ENCODE results near the gene APOL3.
"Not testable (repeated sequence)": the region's sequence is repeated elsewhere in the genome, so short reads cannot be mapped to it uniquely, and the experiment has no call there.

Gene APOL3

DNA sequence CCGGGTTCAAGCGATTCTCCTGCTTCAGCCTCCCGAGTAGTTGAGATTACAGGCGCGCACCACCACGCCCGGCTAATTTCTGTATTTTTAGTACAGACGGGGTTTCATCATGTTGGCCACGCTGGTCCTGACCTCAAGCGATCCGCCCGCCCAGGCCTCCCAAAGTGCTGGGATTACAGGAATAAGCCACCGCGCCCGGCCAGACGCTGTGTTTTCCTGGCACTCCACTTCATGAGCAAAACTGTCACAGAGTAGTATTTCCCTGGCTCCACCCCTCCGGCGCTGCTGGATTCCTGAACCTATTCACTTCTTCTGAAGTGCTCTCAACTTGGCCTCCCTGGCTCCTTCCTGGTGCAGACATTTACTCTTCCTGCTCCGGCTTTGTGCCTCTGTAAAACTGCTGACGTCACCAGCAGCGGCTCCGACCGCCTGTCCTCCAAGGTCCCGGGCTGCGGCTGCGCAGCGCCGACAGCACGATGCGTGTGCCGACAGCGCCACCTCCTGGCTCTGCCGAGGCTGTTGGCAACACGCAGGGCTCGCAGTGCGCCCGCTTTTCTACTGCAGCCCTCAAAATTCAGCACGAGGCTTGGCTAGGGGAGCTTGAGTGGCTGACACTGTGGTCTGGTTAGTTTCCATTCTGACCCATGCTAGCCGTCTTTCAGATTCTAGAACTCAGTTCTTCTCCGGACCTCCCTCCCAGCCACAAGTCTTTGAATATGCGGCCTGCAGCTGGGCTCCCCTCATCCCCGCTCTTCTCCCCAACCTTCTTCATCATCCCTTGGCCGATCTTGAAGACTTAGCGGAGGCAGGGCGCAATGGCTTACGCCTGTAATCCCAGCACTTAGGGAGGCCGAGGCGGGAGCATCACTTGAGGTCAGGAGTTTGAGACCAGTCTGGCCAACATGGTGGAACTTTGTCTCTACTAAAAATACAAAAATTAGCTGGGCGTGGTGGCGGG lies 36.6 kb downstream of the APOL3 start:
- Histone ChIP-seq H2BK5ac (ENCODE audit: low read length) (no peak overlapping the region), H3K36me3 (ENCODE audit: control insufficient read depth, insufficient read depth, low read length) (no peaks in the 10 kb centered on the region), H3K27ac (ENCODE audit: low read depth, low read length) (no peak overlapping the region), H3K4me1 (ENCODE audit: control insufficient read depth, low read depth, low read length) (no peaks in the 10 kb centered on the region), H3K27me3 (ENCODE audit: insufficient read depth, low read length, poor library complexity) (no peaks in the 10 kb centered on the region), H3K79me2 (ENCODE audit: control insufficient read depth, insufficient read depth, low read length) (no peaks in the 10 kb centered on the region), H4K5ac (ENCODE audit: low read length) (no peak overlapping the region), H4K8ac (ENCODE audit: low read depth, low read length) (no peak overlapping the region), H3K4me3 (ENCODE audit: low read length) (no peak overlapping the region), H3K4ac (ENCODE audit: low read depth, low read length) (no peak overlapping the region), H2AK5ac (ENCODE audit: low read length) (no peak overlapping the region), H3K79me1 (ENCODE audit: low read length) (no peaks in the 10 kb centered on the region), H3K23ac (ENCODE audit: low read length) (no peak overlapping the region), H2BK120ac (ENCODE audit: low read depth, low read length) (no peak overlapping the region), H3K4me2 (ENCODE audit: low read length) (no peak overlapping the region), H2BK15ac (replicated peaks; ENCODE audit: low read depth) (no peak overlapping the region), H3K56ac (ENCODE audit: low read length) (peak overlapping the region; percentile 81), H3K9ac (ENCODE audit: low read length) (peak overlapping the region; percentile 67), H3K18ac (ENCODE audit: low read length) (peak overlapping the region; percentile 10)
- DNase-seq: peak; percentile 96
- no CpG with 5 or more reads among the region's 50 CpGs for WGBS (ENCODE audit: extremely low coverage, insufficient coverage, low lambda C conversion rate)

DNA sequence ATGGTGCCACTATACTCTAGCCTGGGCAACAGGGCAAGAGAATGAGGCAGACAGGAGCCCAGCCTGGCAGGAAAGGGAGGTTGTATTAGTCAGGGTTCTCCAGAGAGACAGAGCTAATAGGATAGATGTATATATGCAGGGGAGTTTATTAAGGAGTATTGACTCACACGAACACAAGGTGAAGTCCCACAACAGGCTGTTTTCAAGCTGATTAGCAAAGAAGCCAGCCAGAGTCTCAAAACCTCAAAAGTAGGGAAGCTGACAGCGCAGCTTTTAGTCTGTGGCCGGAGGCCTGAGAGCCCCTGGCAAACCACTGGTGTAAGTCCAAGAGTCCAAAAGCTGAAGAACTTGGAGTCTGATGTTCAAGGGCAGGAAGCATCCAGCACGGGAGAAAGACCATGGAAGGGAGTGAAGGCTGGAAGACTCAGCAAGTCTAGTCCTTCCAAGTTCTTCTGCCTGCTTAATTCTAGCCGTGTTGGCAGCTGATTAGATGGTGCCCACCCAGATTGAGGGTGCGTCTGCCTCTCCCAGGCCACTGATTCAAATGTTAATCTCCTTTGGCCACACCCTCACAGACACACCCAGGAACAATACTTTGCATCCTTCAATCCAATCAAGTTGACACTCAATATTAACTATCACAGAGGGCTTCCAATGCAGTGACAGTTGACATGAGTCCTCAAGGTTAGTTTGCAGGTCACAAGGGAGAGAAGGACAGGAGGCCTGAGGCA lies 39.8 kb downstream of the APOL3 start:
- not testable (repeated sequence) for H2BK5ac ChIP-seq (ENCODE audit: low read length); H2AK5ac ChIP-seq (ENCODE audit: low read length); H3K36me3 ChIP-seq (ENCODE audit: control insufficient read depth, insufficient read depth, low read length); H4K8ac ChIP-seq (ENCODE audit: low read depth, low read length); DNase-seq; H3K4ac ChIP-seq (ENCODE audit: low read depth, low read length); H3K23ac ChIP-seq (ENCODE audit: low read length); H3K27me3 ChIP-seq (ENCODE audit: insufficient read depth, low read length, poor library complexity); H2BK15ac ChIP-seq (replicated peaks; ENCODE audit: low read depth); H4K5ac ChIP-seq (ENCODE audit: low read length); H2BK120ac ChIP-seq (ENCODE audit: low read depth, low read length); H3K4me2 ChIP-seq (ENCODE audit: low read length); H3K79me2 ChIP-seq (ENCODE audit: control insufficient read depth, insufficient read depth, low read length); H3K79me1 ChIP-seq (ENCODE audit: low read length); H3K9ac ChIP-seq (ENCODE audit: low read length); H3K27ac ChIP-seq (ENCODE audit: low read depth, low read length); H3K56ac ChIP-seq (ENCODE audit: low read length); H3K4me1 ChIP-seq (ENCODE audit: control insufficient read depth, low read depth, low read length); H3K4me3 ChIP-seq (ENCODE audit: low read length); H3K18ac ChIP-seq (ENCODE audit: low read length)
- no CpG with 5 or more reads among the region's 6 CpGs for WGBS (ENCODE audit: extremely low coverage, insufficient coverage, low lambda C conversion rate)

DNA sequence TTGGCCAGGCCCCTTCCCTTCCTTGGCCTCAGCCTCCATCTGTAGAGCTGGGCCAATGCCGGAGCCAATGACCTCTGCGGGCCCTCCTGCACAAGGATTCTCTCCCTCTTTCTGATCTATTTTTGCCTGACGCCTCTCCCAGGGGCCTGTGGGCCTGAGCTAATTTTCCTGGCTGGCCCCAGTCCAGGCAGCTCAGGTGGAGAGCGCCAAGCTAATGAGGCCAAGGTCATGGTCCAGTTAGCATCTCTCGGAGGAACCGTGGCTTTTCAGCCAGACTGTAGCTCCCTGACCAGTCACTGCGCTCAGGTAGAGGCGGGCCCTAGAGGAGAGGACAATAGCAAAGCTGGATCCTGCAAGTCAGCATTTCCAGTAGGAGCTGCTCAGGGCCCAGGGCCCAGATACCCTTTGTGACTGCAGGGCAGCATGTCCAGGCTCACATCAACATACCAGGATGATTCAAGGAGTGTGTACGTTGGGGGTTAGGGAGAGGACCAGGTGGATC lies 43.5 kb downstream of the APOL3 start:
- Histone ChIP-seq H3K79me2 (ENCODE audit: control insufficient read depth, insufficient read depth, low read length) (no peaks in the 10 kb centered on the region), H2BK15ac (replicated peaks; ENCODE audit: low read depth) (no peak overlapping the region), H2BK5ac (ENCODE audit: low read length) (no peak overlapping the region), H3K18ac (ENCODE audit: low read length) (no peak overlapping the region), H3K9ac (ENCODE audit: low read length) (no peak overlapping the region), H3K4me2 (ENCODE audit: low read length) (no peak overlapping the region), H2AK5ac (ENCODE audit: low read length) (no peak overlapping the region), H3K4me3 (ENCODE audit: low read length) (no peak overlapping the region), H4K5ac (ENCODE audit: low read length) (no peak overlapping the region), H3K4me1 (ENCODE audit: control insufficient read depth, low read depth, low read length) (no peaks in the 10 kb centered on the region), H2BK120ac (ENCODE audit: low read depth, low read length) (no peak overlapping the region), H3K27ac (ENCODE audit: low read depth, low read length) (no peak overlapping the region), H3K4ac (ENCODE audit: low read depth, low read length) (no peak overlapping the region), H3K36me3 (ENCODE audit: control insufficient read depth, insufficient read depth, low read length) (no peaks in the 10 kb centered on the region), H3K79me1 (ENCODE audit: low read length) (no peaks in the 10 kb centered on the region), H3K27me3 (ENCODE audit: insufficient read depth, low read length, poor library complexity) (no peaks in the 10 kb centered on the region), H3K23ac (ENCODE audit: low read length) (no peak overlapping the region), H3K56ac (ENCODE audit: low read length) (no peak overlapping the region), H4K8ac (ENCODE audit: low read depth, low read length) (no peak overlapping the region)
- WGBS (ENCODE audit: extremely low coverage, insufficient coverage, low lambda C conversion rate): no CpG with 5 or more reads among the region's 9 CpGs
- no peak for DNase-seq

DNA sequence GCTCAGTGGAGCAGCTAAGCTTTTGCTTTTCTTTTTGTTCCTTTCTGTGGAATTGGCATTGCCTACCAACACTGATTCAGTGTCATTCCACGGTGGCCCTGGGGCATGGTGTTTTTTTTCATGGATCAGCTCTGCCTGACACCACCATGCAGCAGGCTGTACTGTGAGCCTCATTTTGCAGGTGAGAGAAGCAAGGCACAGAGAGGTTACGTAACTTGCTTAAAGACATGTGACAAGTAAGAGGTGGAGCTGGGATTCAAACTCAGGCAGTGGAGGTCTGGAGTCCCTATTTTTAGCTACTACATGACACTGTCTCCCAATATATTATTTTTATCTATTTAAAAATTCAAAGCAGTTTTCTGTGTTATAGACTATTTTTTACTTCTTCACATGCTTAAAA lies 44.4 kb downstream of the APOL3 start:
- no peak overlapping the region for H2BK5ac ChIP-seq (ENCODE audit: low read length)
- H4K5ac ChIP-seq (ENCODE audit: low read length): no peak overlapping the region
- no peak overlapping the region for H3K27ac ChIP-seq (ENCODE audit: low read depth, low read length)
- no peak overlapping the region for H2BK120ac ChIP-seq (ENCODE audit: low read depth, low read length)
- no CpG with 5 or more reads among the region's 2 CpGs for WGBS (ENCODE audit: extremely low coverage, insufficient coverage, low lambda C conversion rate)
- no peak overlapping the region for H3K9ac ChIP-seq (ENCODE audit: low read length)
- no peaks in the 10 kb centered on the region for H3K36me3 ChIP-seq (ENCODE audit: control insufficient read depth, insufficient read depth, low read length)
- H3K56ac ChIP-seq (ENCODE audit: low read length): no peak overlapping the region
- H4K8ac ChIP-seq (ENCODE audit: low read depth, low read length): no peak overlapping the region
- no peak overlapping the region for H2AK5ac ChIP-seq (ENCODE audit: low read length)
- no peak overlapping the region for H3K4ac ChIP-seq (ENCODE audit: low read depth, low read length)
- DNase-seq: no peak
- no peak overlapping the region for H2BK15ac ChIP-seq (replicated peaks; ENCODE audit: low read depth)
- H3K4me3 ChIP-seq (ENCODE audit: low read length): no peak overlapping the region
- H3K27me3 ChIP-seq (ENCODE audit: insufficient read depth, low read length, poor library complexity): no peaks in the 10 kb centered on the region
- H3K23ac ChIP-seq (ENCODE audit: low read length): no peak overlapping the region
- H3K4me1 ChIP-seq (ENCODE audit: control insufficient read depth, low read depth, low read length): no peaks in the 10 kb centered on the region
- no peaks in the 10 kb centered on the region for H3K79me2 ChIP-seq (ENCODE audit: control insufficient read depth, insufficient read depth, low read length)
- H3K18ac ChIP-seq (ENCODE audit: low read length): no peak overlapping the region
- no peak overlapping the region for H3K4me2 ChIP-seq (ENCODE audit: low read length)
- H3K79me1 ChIP-seq (ENCODE audit: low read length): no peaks in the 10 kb centered on the region

DNA sequence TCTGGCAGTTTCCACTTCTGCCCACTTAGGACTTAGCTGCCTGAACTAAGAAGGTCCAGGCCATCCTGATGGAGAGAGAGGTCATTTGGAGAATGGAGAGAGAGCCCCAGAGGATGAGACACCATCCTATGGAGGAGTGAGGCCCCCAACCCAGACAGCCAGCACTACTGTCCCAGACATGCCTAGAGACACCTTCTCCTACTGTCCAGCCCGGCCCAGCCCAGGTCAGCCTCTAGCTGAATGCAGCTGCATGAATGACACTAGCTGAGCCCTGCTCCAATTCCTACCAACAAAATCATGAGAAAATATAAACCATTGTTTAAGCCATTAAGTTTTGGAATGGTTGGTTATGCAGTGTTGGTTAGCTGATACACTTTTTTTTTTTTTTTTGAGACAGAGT lies 47.4 kb downstream of the APOL3 start:
- Histone ChIP-seq H3K18ac (ENCODE audit: low read length) (no peak overlapping the region), H2BK120ac (ENCODE audit: low read depth, low read length) (no peak overlapping the region), H3K4me1 (ENCODE audit: control insufficient read depth, low read depth, low read length) (peaks cover 2% of the 10 kb centered on the region), H3K27ac (ENCODE audit: low read depth, low read length) (no peak overlapping the region), H3K36me3 (ENCODE audit: control insufficient read depth, insufficient read depth, low read length) (no peaks in the 10 kb centered on the region), H3K27me3 (ENCODE audit: insufficient read depth, low read length, poor library complexity) (no peaks in the 10 kb centered on the region), H3K23ac (ENCODE audit: low read length) (no peak overlapping the region), H3K4me2 (ENCODE audit: low read length) (no peak overlapping the region), H4K5ac (ENCODE audit: low read length) (no peak overlapping the region), H2BK15ac (replicated peaks; ENCODE audit: low read depth) (no peak overlapping the region), H3K4ac (ENCODE audit: low read depth, low read length) (no peak overlapping the region), H3K79me2 (ENCODE audit: control insufficient read depth, insufficient read depth, low read length) (no peaks in the 10 kb centered on the region), H2BK5ac (ENCODE audit: low read length) (no peak overlapping the region), H2AK5ac (ENCODE audit: low read length) (no peak overlapping the region), H3K56ac (ENCODE audit: low read length) (no peak overlapping the region), H4K8ac (ENCODE audit: low read depth, low read length) (no peak overlapping the region), H3K9ac (ENCODE audit: low read length) (no peak overlapping the region), H3K79me1 (ENCODE audit: low read length) (no peaks in the 10 kb centered on the region), H3K4me3 (ENCODE audit: low read length) (no peak overlapping the region)
- DNase-seq: no peak
- no CpG with 5 or more reads among the region's 1 CpG for WGBS (ENCODE audit: extremely low coverage, insufficient coverage, low lambda C conversion rate)
